ENCODE measurements around the gene AGBL4.

GRCh38 chr1:48686159-48686558 is 1337.6 kb downstream of the AGBL4 start:
- TF ChIP-seq CTCF (IDR thresholded peaks at IDR 0.05) (no peak), POLR2A (IDR thresholded peaks at IDR 0.05; ENCODE audit: low read depth) (no peak)
